BJ (cell line): ENCODE data around the gene PACRG. TPM values are rescaled to one million over a fixed set of nuclear protein-coding genes. Genes with fewer than 3 reads are reported as not detected.

Experiments
- CTCF ChIA-PET: fragments of 350-600 bp; formaldehyde crosslinking; extraction: SDS; loops from one replicate; lab custom pipeline; 2021; ENCODE audit warnings: antibody characterized with exemption, inconsistent platforms; lab: Yijun Ruan, JAX
- POLR2A ChIA-PET: fragments of 300-600 bp; sonication (Branson Sonifier 250); formaldehyde crosslinking; extraction: SDS; loops from one replicate; lab custom pipeline; 2021; ENCODE audit warnings: antibody characterized with exemption; lab: Charles Lee
- DNase-seq: peaks from one replicate; pipeline ENCODE4 v3.0.0-alpha.2; 2011; ENCODE audit warnings: low read depth
- H3K27me3 ChIP-seq: 2 replicates; pipeline ENCODE4 v1.6.0; 2011; ENCODE audit warnings: low read length; ENCODE audit not compliant: control insufficient read depth, insufficient read depth
- H3K36me3 ChIP-seq: 2 replicates; pipeline ENCODE4 v1.5.1; 2011; ENCODE audit warnings: low read length; ENCODE audit not compliant: control insufficient read depth, insufficient read depth
- H3K4me3 ChIP-seq: 2 replicates; pipeline ENCODE4 v1.5.1; 2011; ENCODE audit warnings: low read depth, mild to moderate bottlenecking, control low read depth, low read length
- polyA plus RNA-seq: library from polyadenylated mRNA; depleted of rRNA; stranded (reverse); fragments of >200 nt; gene quantifications from 2 replicates; pipeline ENCODE4 v1.2.3, GENCODE V29; 2011
- TF ChIP-seq, protein P1 (sequence below): IDR thresholded peaks from 2 replicates; pipeline ENCODE4 v1.5.1; 2011; ENCODE audit warnings: low read depth, mild to moderate bottlenecking, control low read depth, inconsistent platforms, low read length, moderate library complexity; ENCODE audit not compliant: insufficient read depth

PACRG gene
- polyA plus RNA-seq, 1 experiment, result 0.20 TPM

- H3K4me3 ChIP-seq, result no peak overlapping the region
- CTCF ChIA-PET, result no interaction called here
- no peak for DNase-seq
- no peaks in the 10 kb centered on the region for H3K36me3 ChIP-seq
- no peaks in the 10 kb centered on the region for H3K27me3 ChIP-seq
- TF ChIP-seq, protein P1, sequence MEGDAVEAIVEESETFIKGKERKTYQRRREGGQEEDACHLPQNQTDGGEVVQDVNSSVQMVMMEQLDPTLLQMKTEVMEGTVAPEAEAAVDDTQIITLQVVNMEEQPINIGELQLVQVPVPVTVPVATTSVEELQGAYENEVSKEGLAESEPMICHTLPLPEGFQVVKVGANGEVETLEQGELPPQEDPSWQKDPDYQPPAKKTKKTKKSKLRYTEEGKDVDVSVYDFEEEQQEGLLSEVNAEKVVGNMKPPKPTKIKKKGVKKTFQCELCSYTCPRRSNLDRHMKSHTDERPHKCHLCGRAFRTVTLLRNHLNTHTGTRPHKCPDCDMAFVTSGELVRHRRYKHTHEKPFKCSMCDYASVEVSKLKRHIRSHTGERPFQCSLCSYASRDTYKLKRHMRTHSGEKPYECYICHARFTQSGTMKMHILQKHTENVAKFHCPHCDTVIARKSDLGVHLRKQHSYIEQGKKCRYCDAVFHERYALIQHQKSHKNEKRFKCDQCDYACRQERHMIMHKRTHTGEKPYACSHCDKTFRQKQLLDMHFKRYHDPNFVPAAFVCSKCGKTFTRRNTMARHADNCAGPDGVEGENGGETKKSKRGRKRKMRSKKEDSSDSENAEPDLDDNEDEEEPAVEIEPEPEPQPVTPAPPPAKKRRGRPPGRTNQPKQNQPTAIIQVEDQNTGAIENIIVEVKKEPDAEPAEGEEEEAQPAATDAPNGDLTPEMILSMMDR, result no peak
- POLR2A ChIA-PET, result no interaction called here
Measured at GRCh38 chr6:163122365-163122764, 394.6 kb downstream of the PACRG start.

DNA sequence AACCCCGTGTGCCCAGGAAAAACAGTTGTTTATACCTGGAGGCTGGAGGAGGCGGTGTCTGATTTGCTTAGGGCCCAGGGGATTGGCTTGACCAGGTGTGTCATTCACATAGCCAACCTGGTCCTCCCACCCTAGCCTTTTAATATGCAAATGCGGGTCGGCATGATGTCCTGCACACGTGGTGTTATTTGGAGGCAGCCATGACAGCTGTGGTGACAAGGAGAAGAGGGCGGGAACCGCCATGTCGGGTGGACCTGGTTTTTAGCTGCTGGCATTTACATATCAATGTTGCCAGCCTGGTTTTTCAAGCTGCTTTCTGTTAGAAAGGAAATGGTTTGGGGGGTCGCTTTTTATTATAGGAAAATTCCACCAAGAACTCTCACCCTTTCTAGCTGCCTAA is 395.3 kb downstream of the PACRG start:
- ChIA-PET CTCF (no interaction called here), POLR2A (no interaction called here)
- no peak for DNase-seq
- Histone ChIP-seq H3K4me3 (no peak overlapping the region), H3K27me3 (no peaks in the 10 kb centered on the region), H3K36me3 (no peaks in the 10 kb centered on the region)
- TF ChIP-seq, protein P1, result no peak

DNA sequence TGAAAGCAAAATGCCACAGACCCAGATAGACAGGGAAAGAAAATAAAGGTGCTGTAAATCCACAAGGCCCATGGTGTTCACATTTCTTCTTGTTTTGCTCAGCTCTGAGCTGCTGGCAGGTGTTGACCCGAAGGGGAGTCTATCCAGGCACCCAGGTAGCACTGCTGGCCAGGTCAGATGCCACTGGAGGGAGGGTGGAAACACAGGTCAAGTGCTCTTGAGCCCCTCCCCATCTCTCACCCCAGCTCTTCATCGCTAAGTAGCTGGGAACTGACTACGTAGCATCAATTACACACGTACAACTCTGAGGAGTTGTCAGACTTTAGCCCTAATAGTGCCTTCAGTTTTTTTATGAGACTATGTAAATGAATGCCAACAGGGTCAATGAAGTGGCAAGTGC is 399.0 kb downstream of the PACRG start:
- POLR2A ChIA-PET, result no interaction called here
- Histone ChIP-seq H3K27me3 (no peaks in the 10 kb centered on the region), H3K36me3 (no peaks in the 10 kb centered on the region), H3K4me3 (no peak overlapping the region)
- no peak for DNase-seq
- CTCF ChIA-PET, result no interaction called here
- TF ChIP-seq, protein P1, result no peak

GRCh38 chr6:163127587-163127986 is 399.8 kb downstream of the PACRG start:
- no peak overlapping the region for H3K4me3 ChIP-seq
- DNase-seq, result no peak
- TF ChIP-seq, protein P1, result no peak
- ChIA-PET POLR2A (no interaction called here), CTCF (no interaction called here)
- no peaks in the 10 kb centered on the region for H3K27me3 ChIP-seq
- H3K36me3 ChIP-seq, result no peaks in the 10 kb centered on the region

DNA sequence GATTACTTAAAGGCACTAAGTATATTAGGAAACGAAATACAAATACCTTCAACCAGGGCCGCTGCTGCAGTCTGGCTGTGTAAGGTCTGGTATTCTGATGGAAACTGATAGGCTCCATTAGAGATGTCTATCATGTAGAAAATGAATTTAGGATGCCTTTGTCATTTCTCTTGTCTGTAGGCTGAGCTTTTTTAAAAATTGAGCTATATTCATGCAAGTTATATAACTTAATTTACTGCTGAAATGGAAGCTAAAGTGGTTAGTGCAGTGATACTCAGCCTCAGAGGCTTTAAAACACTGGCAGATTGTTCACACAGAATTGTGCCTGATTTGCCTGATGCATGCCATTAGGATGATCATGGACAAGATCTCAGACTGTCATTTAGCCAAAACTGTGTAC is 400.6 kb downstream of the PACRG start:
- Histone ChIP-seq H3K36me3 (no peaks in the 10 kb centered on the region), H3K4me3 (no peak overlapping the region), H3K27me3 (no peaks in the 10 kb centered on the region)
- no peak for DNase-seq
- ChIA-PET CTCF (no interaction called here), POLR2A (no interaction called here)
- TF ChIP-seq, protein P1, result no peak
